Left renal pelvis (tissue), 4 donors: ENCODE measurements around the gene TTC21A. TPM values are rescaled to one million over a fixed set of nuclear protein-coding genes. Genes with fewer than 3 reads are reported as not detected.

ENCODE experiments used
- DNase-seq, 4 donors: peaks; one replicate each; pipeline ENCODE4 v3.0.0-alpha.2; 2013; ENCODE audit warnings: low read depth in 4 of 4, low spot score in 3 of 4
- polyA plus RNA-seq, 4 donors: library from polyadenylated mRNA; unstranded; fragments of 120-200 nt; gene quantifications; one replicate each; pipeline ENCODE4 v1.2.1, GENCODE V29; 2013; ENCODE audit not compliant: insufficient read length in 4 of 4

TTC21A gene
- polyA plus RNA-seq, 4 donors: 6.2 to 15.9 (median 9.2) TPM

- no peak for DNase-seq
These were observed 27.8 kb downstream of the TTC21A start for GRCh38 chr3:39135170-39135805.

DNA sequence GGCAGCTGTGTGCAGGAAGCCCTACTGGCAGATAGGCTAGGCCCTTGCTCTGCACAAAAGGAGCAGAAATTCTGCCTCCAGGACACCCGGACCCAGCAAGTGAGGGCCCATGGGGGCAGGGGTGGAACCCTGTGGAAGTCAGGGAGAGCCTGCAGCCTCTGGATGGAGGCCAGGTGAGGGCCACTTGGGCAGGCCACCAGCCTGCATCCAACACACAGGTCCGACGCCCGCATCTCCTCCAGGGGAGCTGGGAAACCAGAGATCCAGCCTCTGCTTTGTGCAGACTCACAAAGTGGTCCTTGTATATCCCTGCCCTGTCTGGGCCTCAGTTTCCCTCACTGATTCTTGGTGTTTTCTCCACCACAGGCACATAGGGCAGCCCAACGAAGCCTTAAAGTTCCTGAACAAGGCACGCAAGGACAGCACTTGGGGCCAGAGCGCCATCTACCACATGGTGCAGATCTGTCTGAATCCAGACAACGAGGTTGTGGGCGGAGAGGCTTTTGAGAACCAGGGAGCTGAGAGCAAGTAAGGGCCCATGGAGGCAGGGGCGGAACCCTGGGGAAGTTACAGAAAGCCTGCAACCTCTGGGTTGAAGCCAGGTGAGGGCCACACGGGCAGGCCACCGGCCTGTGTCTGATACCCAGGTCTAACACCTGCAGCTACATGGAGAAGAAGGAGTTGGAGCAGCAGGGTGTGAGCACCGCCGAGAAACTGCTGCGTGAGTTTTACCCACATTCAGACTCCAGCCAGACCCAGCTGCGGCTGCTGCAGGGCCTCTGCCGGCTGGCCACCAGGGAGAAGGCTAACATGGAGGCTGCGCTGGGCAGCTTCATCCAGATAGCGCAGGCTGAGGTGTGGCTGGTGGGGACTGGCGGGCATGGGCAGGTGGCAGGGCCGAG lies 29.3 kb downstream of the TTC21A start:
- no peak for DNase-seq

DNA sequence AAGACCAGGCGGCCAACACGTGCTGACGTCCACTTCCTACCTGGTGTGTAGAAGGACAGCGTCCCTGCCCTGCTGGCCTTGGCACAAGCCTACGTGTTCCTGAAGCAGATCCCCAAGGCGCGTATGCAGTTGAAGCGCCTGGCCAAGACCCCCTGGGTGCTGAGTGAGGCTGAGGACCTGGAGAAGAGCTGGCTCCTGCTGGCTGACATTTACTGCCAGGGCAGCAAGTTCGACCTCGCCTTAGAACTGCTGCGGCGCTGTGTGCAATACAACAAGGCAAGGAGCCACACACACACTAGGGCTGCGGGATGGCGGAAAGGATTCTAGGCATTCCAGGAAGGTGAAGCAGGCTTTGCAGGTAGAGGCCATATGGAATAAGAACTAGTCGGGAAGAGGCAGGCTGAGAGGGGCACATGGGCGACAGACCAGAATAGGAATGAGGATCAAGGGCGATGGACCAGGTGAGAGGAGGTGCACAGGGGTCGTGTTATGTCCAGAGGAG lies 30.0 kb downstream of the TTC21A start:
- DNase-seq: no peak

DNA sequence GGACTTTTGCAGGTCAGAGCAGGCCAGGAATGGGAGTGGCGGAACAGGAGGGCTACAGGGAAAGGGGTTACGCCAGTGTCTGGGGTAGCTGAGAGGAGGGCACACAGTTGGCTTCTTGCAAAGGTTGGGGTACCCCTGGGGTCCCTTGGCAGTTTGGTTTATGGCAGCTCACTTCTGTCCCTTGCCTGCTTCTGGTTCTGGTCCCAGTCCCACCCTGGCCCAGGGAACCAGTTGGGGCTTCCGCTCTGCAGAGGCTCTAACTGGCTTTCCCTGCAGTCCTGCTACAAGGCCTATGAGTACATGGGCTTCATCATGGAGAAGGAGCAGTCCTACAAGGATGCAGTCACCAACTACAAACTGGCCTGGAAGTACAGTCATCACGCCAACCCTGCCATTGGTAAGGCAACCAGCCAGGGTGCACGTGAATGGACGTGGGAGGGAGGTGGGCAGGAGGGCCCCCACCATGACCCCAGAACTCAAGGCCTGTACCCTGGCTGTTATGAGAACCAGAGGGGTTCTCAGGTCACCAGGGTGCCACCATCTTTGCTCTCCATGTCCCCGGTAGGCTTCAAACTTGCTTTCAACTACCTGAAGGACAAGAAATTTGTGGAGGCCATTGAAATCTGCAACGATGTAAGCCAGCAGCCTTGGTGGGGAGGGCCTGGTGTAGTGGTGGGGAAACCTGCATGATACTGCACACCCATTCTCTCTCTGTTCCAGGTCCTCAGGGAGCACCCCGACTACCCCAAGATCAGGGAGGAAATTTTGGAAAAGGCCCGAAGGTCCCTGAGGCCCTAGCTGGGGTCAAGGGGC lies 30.7 kb downstream of the TTC21A start:
- DNase-seq: no peak

DNA sequence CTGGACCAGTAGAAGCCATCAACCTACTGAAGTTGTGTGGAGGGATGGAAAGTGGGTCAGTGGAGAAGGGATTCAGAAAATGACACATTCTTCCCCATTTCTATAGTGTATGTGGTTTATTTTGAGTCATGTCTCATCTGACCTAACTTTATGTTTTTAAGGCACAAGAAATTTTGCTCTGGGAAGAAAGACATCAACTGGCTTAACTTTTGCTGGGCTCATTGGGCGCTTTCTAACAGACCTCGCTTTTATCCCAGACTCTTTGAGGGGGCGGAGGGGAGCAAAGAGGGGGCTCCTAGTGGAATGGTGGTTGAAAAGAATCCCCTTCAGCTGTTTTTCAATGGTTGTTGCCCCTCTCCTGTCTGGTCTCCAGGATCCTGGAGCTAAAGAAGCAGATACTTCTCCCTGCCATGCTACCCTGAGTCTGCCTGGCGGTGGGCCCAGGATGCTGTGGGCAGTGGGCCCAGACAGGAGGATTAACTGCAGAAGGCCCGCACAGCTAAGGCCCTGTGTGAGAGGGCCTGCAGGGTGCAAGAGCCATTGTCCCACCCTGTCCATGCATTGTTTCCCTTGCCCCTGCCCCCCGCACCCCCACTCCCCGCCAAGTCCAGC lies 31.4 kb downstream of the TTC21A start:
- DNase-seq: no peak

GRCh38 chr3:39139442-39139841 lies 32.0 kb downstream of the TTC21A start:
- DNase-seq: no peak

DNA sequence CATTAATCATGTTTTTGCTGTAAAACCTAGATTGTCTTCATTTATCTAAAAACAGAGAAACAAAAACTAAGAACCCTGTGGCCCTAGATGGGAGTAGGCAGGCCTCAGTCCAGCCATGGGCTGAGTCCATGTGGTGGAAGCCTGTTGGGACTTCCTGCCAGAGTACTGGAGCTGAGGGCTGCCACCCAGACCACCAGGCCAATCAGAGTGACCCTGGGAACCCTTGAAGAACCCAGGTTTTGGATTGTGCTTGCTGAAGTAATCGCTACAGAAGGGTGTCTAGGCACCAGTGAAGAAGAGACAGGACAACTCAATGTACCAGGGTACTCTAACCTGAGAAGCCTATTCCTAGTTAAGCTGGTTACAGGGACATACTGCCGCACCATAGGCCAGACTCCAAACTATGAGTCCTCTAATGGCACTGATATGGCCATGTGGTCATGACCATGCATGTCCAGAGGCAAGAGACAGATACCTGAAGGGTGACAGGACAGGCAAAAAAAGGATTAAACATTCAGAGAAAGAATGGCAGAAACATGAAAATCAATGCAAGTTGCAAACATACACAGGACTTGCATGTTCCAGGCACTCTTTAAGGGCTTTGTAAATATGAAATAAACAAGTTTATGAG lies 33.0 kb downstream of the TTC21A start:
- no peak for DNase-seq

DNA sequence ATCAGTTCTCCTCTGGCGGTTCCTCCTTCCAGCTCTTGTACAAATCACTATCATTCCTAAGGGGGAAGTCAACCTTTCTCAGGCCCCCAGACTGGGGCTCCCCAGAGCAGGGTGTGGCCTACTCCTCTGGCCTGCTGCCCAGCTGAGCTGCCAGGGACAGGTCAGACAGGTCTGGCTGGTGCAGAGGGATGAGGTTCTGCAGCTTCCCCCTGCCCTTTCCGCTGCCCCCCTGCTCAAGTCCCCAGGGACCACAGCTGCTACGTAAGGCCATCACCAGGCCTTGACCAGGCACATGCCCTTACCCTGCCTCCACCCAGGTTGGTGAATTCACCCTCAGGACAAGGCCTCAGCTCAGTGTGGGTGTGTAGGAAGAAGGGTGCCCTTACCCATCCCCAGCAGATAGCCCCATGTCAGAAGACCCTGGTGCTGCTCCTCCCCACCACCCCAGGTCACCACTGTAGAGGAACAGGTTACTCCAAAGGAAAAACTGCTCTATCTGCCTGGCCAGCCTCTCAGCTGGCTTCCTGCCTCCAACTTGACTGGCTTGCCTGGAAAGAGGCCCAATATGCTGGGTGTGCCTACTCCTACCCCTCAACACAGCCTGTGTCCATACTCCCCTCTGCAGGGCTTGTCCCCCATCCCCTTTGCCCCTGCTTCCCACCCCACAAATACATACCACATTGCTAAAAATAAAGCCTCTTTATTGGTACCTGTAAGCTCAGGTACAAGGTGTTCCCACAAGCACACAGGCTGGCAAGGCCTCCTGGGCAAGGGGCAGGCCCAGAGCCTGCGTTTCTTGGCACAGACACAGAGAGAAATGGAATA lies 33.9 kb downstream of the TTC21A start:
- DNase-seq: no peak

DNA sequence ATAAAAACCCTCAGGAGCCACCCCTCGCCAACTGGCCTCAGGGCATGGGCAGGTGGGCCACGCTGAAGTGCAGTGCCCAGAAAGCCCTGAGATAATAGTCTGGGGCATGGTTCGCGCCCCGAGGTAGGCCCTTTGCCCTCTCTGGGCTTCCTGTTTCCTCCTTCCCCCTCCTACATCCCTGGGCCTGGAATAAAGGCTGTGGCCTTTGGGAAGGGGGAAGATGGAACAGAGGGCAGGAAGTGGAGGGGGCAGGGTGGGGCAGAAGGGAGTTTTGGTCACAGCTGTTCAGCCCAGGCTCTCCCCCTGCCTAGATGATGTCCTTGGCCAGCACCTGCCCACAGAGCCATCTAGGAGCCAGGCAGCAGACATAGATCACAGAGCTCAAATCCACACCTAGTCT lies 34.6 kb downstream of the TTC21A start:
- no peak for DNase-seq

DNA sequence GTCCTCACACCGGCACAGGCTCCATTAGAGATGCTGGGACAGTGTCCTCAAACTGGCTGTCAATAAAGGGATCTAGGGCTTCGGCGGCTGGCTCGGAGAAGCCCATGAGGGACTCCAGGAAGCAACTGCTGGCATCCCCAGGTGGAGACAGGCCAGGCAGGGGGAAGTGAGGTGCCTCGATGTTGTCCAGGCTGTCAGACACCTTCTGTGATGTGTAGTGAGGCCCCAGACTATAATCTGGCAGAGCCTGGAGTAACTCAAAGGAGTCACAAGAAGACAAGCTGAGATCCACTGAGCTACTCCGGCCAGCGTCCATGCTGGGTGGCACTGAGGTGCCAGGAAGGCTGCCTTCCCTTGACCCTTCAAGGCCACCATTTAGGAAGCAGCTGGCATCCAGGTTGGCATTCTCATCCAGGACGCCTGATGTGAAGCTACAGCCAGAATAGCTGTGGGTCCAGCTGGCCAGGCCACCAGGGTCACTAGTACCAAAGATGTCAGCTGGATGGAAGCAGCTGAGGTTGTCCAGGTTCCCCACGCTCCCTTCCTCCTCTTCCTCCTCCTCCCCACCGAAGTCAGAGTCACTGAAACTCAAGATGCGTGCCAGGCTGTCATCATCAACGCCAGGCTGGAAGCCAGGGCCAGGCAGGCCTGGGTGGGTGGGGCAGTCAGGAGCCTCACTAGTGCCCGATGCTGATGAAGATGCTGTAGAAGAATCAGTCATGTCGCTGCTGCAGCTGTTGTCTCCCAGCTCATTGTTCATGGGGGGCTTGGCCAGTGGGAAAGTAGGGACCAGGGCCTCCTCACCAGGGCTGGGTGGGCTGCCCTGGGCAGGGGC lies 35.8 kb downstream of the TTC21A start:
- no peak for DNase-seq

GRCh38 chr3:39144095-39144747 lies 36.7 kb downstream of the TTC21A start:
- DNase-seq: no peak

- no peak for DNase-seq
These were observed 37.4 kb downstream of the TTC21A start for GRCh38 chr3:39144748-39145380.

DNA sequence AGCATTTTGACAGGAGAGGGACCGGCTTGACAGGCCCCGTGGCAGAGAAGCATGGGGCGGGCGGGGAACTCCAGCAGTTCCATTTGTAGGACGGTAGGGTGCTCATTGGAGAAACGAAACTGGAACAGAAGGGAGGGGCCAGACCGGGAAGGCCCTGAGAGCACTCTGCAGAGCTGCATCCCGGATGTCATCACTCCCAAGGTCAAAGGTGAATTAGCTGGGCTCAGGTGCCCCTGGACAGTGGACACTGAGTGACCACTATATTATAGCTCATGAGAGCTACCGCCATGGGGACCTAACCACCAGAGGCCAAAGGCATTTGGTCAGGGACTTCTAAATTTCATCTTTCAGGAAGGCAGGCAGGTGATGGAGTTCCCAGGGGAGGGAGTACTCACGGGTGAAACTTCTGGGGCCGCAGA lies 38.6 kb downstream of the TTC21A start:
- DNase-seq: no peak

DNA sequence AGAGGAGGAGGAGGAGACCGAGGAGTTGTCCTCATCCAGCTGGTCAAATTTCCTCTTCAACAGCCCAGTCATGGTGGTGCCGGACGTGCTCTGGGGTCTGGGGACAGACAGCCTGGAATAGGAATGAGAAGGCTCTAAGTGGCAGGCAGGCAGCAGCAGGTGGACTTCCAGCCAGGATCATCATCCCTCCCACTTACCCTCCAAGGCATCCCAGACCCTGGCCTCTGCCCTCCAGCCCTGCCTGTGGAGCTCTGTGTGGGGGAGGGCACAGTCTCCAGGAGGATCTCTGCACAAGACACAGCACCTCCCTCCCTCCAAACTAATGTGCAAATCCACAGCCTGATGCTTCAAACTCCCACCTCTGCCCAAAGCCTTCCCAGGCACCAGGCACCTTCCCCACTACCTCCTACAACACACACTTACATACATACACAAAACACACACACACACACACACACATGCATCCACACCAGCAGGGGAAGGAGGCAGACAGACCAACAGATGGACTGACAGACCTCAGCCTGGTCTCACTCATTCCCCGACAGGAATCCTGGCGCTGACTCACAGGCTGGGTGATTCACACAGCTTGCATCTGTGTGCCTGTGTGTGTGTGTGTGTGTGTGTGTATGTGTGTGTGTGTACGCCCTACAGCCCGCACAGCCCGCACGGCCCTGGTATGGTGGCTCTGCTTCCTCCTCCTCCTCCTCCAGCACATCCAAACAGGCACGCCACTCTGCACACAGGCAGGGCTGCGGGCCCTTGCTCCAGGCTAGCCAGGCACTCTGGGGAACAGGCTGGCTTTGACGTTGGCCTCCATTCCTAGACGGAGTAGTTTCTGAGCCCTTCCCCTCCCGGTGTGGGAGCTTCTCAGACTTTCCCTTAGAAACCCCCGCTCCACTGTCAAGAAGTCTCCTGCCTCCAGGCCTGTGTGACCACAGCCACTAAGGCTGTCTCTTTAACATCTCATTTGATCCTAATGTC lies 39.4 kb downstream of the TTC21A start:
- DNase-seq: no peak

GRCh38 chr3:39147711-39148434 lies 40.4 kb downstream of the TTC21A start:
- no peak for DNase-seq
